HFF-Myc (cell line): ENCODE measurements around the gene IMMP2L.
"Not testable (repeated sequence)": the region's sequence is repeated elsewhere in the genome, so short reads cannot be mapped to it uniquely, and the experiment has no call there.

Experiments
- DNase-seq: peaks from one replicate; pipeline ENCODE4 v3.0.0-alpha.2; 2011; ENCODE audit warnings: low read depth; ENCODE audit errors: extremely low read depth
- H3K4me3 ChIP-seq: replicated peaks from 2 replicates; pipeline ENCODE4 v1.5.1; 2011; ENCODE audit warnings: low read depth, mild to moderate bottlenecking, control low read depth, low read length
- CTCF ChIP-seq: IDR thresholded peaks from 2 replicates; pipeline ENCODE4 v1.5.1; 2012; ENCODE audit warnings: mild to moderate bottlenecking, low read depth, low read length, control low read depth; ENCODE audit errors: missing control alignments

IMMP2L gene

GRCh38 chr7:111294494-111294893 lies 267.8 kb downstream of the IMMP2L start:
- DNase-seq: no peak
- TF ChIP-seq CTCF: no peak
- no peak overlapping the region for H3K4me3 ChIP-seq

GRCh38 chr7:111292026-111292470 lies 270.2 kb downstream of the IMMP2L start:
- DNase-seq: no peak
- TF ChIP-seq CTCF: no peak
- H3K4me3 ChIP-seq: no peak overlapping the region

- TF ChIP-seq CTCF: no peak
- no peak for DNase-seq
- H3K4me3 ChIP-seq: no peak overlapping the region
Measured at GRCh38 chr7:111290982-111291381, 271.3 kb downstream of the IMMP2L start.

GRCh38 chr7:111290419-111290818 lies 271.9 kb downstream of the IMMP2L start:
- H3K4me3 ChIP-seq: no peak overlapping the region
- no peak for DNase-seq
- TF ChIP-seq CTCF: no peak

- H3K4me3 ChIP-seq, DNase-seq: not testable (repeated sequence)
Measured at GRCh38 chr7:111288441-111288840, 273.9 kb downstream of the IMMP2L start.

- TF ChIP-seq CTCF: no peak
- no peak for DNase-seq
- no peak overlapping the region for H3K4me3 ChIP-seq
Measured at GRCh38 chr7:111282626-111283025, 279.7 kb downstream of the IMMP2L start.

GRCh38 chr7:111274857-111275256 lies 287.4 kb downstream of the IMMP2L start:
- TF ChIP-seq CTCF: no peak
- H3K4me3 ChIP-seq: no peak overlapping the region
- no peak for DNase-seq
